H9 (cell line): ENCODE results near the gene SLC11A1. TPM values are rescaled to one million over a fixed set of nuclear protein-coding genes. Genes with fewer than 3 reads are reported as not detected.

Experiments used
- DNase-seq: peaks from one replicate; pipeline ENCODE4 v3.0.0-alpha.2; 2017
- H2AFZ ChIP-seq: one replicate; pipeline ENCODE4 v1.6.1; 2013; ENCODE audit warnings: mild to moderate bottlenecking, low read length, control low read depth, moderate library complexity
- H2AK5ac ChIP-seq: 2 replicates; pipeline ENCODE4 v1.6.1; 2013; ENCODE audit warnings: low read length, control low read depth, mixed read lengths; ENCODE audit not compliant: insufficient read length
- H2BK120ac ChIP-seq: one replicate; pipeline ENCODE4 v1.6.1; 2013; ENCODE audit warnings: low read depth, mild to moderate bottlenecking, low read length, control low read depth, inconsistent platforms; ENCODE audit not compliant: poor library complexity, severe bottlenecking
- H2BK12ac ChIP-seq: 2 replicates; pipeline ENCODE4 v1.6.1; 2013; ENCODE audit warnings: low read length, control low read depth, mixed read lengths, low read depth; ENCODE audit not compliant: insufficient read length
- H2BK15ac ChIP-seq: 2 replicates; pipeline ENCODE4 v1.6.1; 2013; ENCODE audit warnings: low read depth, low read length, control low read depth
- H2BK20ac ChIP-seq: one replicate; pipeline ENCODE4 v1.6.1; 2013; ENCODE audit warnings: low read depth, mild to moderate bottlenecking, low read length, control low read depth, inconsistent platforms; ENCODE audit not compliant: poor library complexity, severe bottlenecking
- H2BK5ac ChIP-seq: 2 replicates; pipeline ENCODE4 v1.6.1; 2013; ENCODE audit warnings: low read length, control low read depth, mixed read lengths; ENCODE audit not compliant: insufficient read length
- H3K14ac ChIP-seq: 2 replicates; pipeline ENCODE4 v1.6.1; 2013; ENCODE audit warnings: low read length, control low read depth; ENCODE audit not compliant: insufficient read depth
- H3K18ac ChIP-seq: 2 replicates; pipeline ENCODE4 v1.6.1; 2013; ENCODE audit warnings: low read depth, mild to moderate bottlenecking, mixed read lengths, low read length, control low read depth; ENCODE audit not compliant: insufficient read length
- H3K23ac ChIP-seq: 2 replicates; pipeline ENCODE4 v1.6.1; 2013; ENCODE audit warnings: low read length, control low read depth, mixed read lengths, low read depth; ENCODE audit not compliant: insufficient read length
- H3K23me2 ChIP-seq: 2 replicates; pipeline ENCODE4 v1.6.1; 2013; ENCODE audit warnings: low read depth, mild to moderate bottlenecking, mixed read lengths, low read length, control low read depth; ENCODE audit not compliant: insufficient read length, poor library complexity, severe bottlenecking
- H3K27ac ChIP-seq: 2 replicates; pipeline ENCODE4 v1.5.1; 2013; ENCODE audit warnings: low read length, control low read depth, mixed read lengths, low read depth; ENCODE audit not compliant: insufficient read length
- H3K27me3 ChIP-seq: 2 replicates; pipeline ENCODE4 v1.6.1; 2013; ENCODE audit warnings: low read length, control low read depth, inconsistent platforms; ENCODE audit not compliant: insufficient read depth
- H3K4ac ChIP-seq: 2 replicates; pipeline ENCODE4 v1.6.1; 2013; ENCODE audit warnings: low read depth, mild to moderate bottlenecking, control low read depth, inconsistent platforms, low read length, moderate library complexity
- H3K4me1 ChIP-seq: 2 replicates; pipeline ENCODE4 v1.6.1; 2013; ENCODE audit warnings: low read length, control low read depth, inconsistent platforms; ENCODE audit not compliant: insufficient read depth
- H3K4me2 ChIP-seq: 2 replicates; pipeline ENCODE4 v1.6.1; 2013; ENCODE audit warnings: low read length, control low read depth, mixed read lengths; ENCODE audit not compliant: insufficient read length, insufficient read depth
- H3K56ac ChIP-seq: 2 replicates; pipeline ENCODE4 v1.6.1; 2013; ENCODE audit warnings: low read depth, mild to moderate bottlenecking, mixed read lengths, low read length, control low read depth; ENCODE audit not compliant: insufficient read length
- H3K79me1 ChIP-seq: 2 replicates; pipeline ENCODE4 v1.6.1; 2013; ENCODE audit warnings: low read depth, mild to moderate bottlenecking, moderate library complexity, low read length, control low read depth, inconsistent platforms; ENCODE audit not compliant: insufficient read depth, poor library complexity, severe bottlenecking
- H3K79me2 ChIP-seq: 2 replicates; pipeline ENCODE4 v1.6.1; 2013; ENCODE audit warnings: low read length, control low read depth, inconsistent platforms; ENCODE audit not compliant: insufficient read depth
- H3K9ac ChIP-seq: 2 replicates; pipeline ENCODE4 v1.6.1; 2013; ENCODE audit warnings: low read length, control low read depth, mixed read lengths; ENCODE audit not compliant: insufficient read length; ENCODE audit errors: extremely low read depth
- H3K9me3 ChIP-seq: one replicate; pipeline ENCODE4 v1.6.1; 2013; ENCODE audit warnings: low read depth, low read length, inconsistent platforms; ENCODE audit not compliant: control insufficient read depth
- H3T11ph ChIP-seq: one replicate; pipeline ENCODE4 v1.6.1; 2013; ENCODE audit warnings: mild to moderate bottlenecking, low read length, control low read depth, inconsistent platforms
- H4K20me1 ChIP-seq: one replicate; pipeline ENCODE4 v1.6.1; 2013; ENCODE audit not compliant: control insufficient read depth, insufficient read length, insufficient read depth
- H4K5ac ChIP-seq: 2 replicates; pipeline ENCODE4 v1.6.1; 2013; ENCODE audit warnings: low read depth, mild to moderate bottlenecking, mixed read lengths, low read length, control low read depth; ENCODE audit not compliant: insufficient read length
- H4K8ac ChIP-seq: replicated peaks from 2 replicates; pipeline ENCODE4 v1.6.1; 2013; ENCODE audit warnings: low read length, control low read depth, mixed read lengths, low read depth; ENCODE audit not compliant: insufficient read length
- H4K91ac ChIP-seq: 2 replicates; pipeline ENCODE4 v1.6.1; 2013; ENCODE audit warnings: low read depth, mild to moderate bottlenecking, moderate library complexity, mixed read lengths, low read length, control low read depth; ENCODE audit not compliant: insufficient read length
- H3K27ac Mint-ChIP-seq, 3 experiments: 2 replicates in 2 of 3; 3 replicates in 1 of 3; pipeline ENCODE4 v1.8.0; 2020 to 2021; ENCODE audit warnings: mixed read lengths in 3 of 3, mild to moderate bottlenecking in 1 of 3, moderate library complexity in 1 of 3
- H3K27me3 Mint-ChIP-seq: 2 replicates; pipeline ENCODE4 v1.8.0; 2021; ENCODE audit warnings: low read depth, mild to moderate bottlenecking, moderate library complexity, mixed read lengths
- H3K36me3 Mint-ChIP-seq, 3 experiments: 2 replicates in 2 of 3; 3 replicates in 1 of 3; pipeline ENCODE4 v1.8.0; 2020 to 2021; ENCODE audit warnings: low read depth in 3 of 3, mixed read lengths in 3 of 3; ENCODE audit not compliant: insufficient read depth in 1 of 3
- H3K4me1 Mint-ChIP-seq, 2 experiments: 2 replicates each; pipeline ENCODE4 v1.8.0; 2020; ENCODE audit warnings: mixed read lengths in 2 of 2
- H3K4me3 Mint-ChIP-seq, 2 experiments: 2 replicates in 1 of 2; 3 replicates in 1 of 2; pipeline ENCODE4 v1.8.0; 2020 to 2021; ENCODE audit warnings: mild to moderate bottlenecking in 2 of 2, mixed read lengths in 2 of 2, moderate library complexity in 1 of 2
- H3K9me3 Mint-ChIP-seq, 2 experiments: 2 replicates in 1 of 2; 3 replicates in 1 of 2; pipeline ENCODE4 v1.8.0; 2020; ENCODE audit warnings: mild to moderate bottlenecking in 2 of 2, mixed read lengths in 2 of 2, moderate library complexity in 1 of 2
- CTCF ChIP-seq: fragments of 200-600 bp; sonication (generic); conservative IDR thresholded peaks from 3 replicates; pipeline ENCODE4 v1.8.0; 2021; ENCODE audit warnings: antibody characterized with exemption, mild to moderate bottlenecking
- WGBS: extraction: QIAGEN DNeasy Blood & Tissue Kit; methylation state at CpG from one replicate; pipeline ENCODE4 v1.1.7; 2013; ENCODE audit warnings: missing lambda C conversion rate, low lambda C conversion rate, mixed read lengths; ENCODE audit not compliant: insufficient read length; ENCODE audit errors: extremely low coverage; 5-methylcytosine and 5-hydroxymethylcytosine counted together
- total RNA-seq: library from RNA; stranded (reverse); gene quantifications from 2 replicates; pipeline ENCODE4 v1.2.1, GENCODE V29; 2021

SLC11A1 gene
- total RNA-seq, 1 experiment from 2014 or later = 0.11 TPM

GRCh38 chr2:218395090-218395444, 13.0 kb downstream of the SLC11A1 start:
- H2BK120ac ChIP-seq = no peak overlapping the region
- H3K79me1 ChIP-seq = no peaks in the 10 kb centered on the region
- Mint-ChIP-seq H3K9me3 (no peaks in the 10 kb centered on the region; a peak in 1 of 5 replicates), H3K4me1 (peaks cover 26 to 45% of the 10 kb centered on the region in 2 experiments), H3K36me3 (no peaks in the 10 kb centered on the region), H3K27ac (no peak overlapping the region), H3K27me3 (peaks cover 46% of the 10 kb centered on the region), H3K4me3 (peak overlapping the region in 1 of 2 experiments; percentile 71; a peak in 3 of 5 replicates)
- H2BK15ac ChIP-seq = no peak overlapping the region
- peaks cover 20% of the 10 kb centered on the region for H3K27me3 ChIP-seq
- no peak overlapping the region for H2BK20ac ChIP-seq
- no peaks in the 10 kb centered on the region for H3K79me2 ChIP-seq
- peaks cover 29% of the 10 kb centered on the region for H3K23me2 ChIP-seq
- H3K27ac ChIP-seq = no peak overlapping the region
- no peaks in the 10 kb centered on the region for H3K9me3 ChIP-seq
- H2BK5ac ChIP-seq = no peak overlapping the region
- DNase-seq = no peak
- H3K23ac ChIP-seq = no peak overlapping the region
- WGBS = no CpG with 5 or more reads among the region's 6 CpGs
- H3K9ac ChIP-seq = no peak overlapping the region
- H4K91ac ChIP-seq = no peak overlapping the region
- H3K14ac ChIP-seq = no peak overlapping the region
- no peak overlapping the region for H3K18ac ChIP-seq
- no peaks in the 10 kb centered on the region; the same call in 1 of the 2 replicates for H3K4me1 ChIP-seq
- no peak overlapping the region for H4K8ac ChIP-seq
- no peak for TF ChIP-seq CTCF
- H3T11ph ChIP-seq = no peak overlapping the region
- H4K20me1 ChIP-seq = no peaks in the 10 kb centered on the region
- H3K4me2 ChIP-seq = peak overlapping the region; percentile 93
- no peak overlapping the region for H4K5ac ChIP-seq
- H2AFZ ChIP-seq = no peak overlapping the region
- no peak overlapping the region for H2BK12ac ChIP-seq
- H3K4ac ChIP-seq = no peak overlapping the region
- no peak overlapping the region for H2AK5ac ChIP-seq
- no peak overlapping the region for H3K56ac ChIP-seq
